Tibial artery (tissue), 4 donors: ENCODE results near the gene HS6ST2.
"Not testable (repeated sequence)": the region's sequence is repeated elsewhere in the genome, so short reads cannot be mapped to it uniquely, and the experiment has no call there.

Source experiments
- DNase-seq, 2 donors: peaks; one replicate each; pipeline ENCODE4 v3.0.0-alpha.2; 2019
- H3K27ac ChIP-seq, 2 donors: fragments of 200-600 bp; sonication (generic) in 1 of 2; 1 replicate in 1 of 2; 2 replicates in 1 of 2; pipeline ENCODE4 v1.5.1; 2018 to 2019; ENCODE audit warnings: mild to moderate bottlenecking in 1 of 2
- H3K27me3 ChIP-seq, 2 donors: fragments of 200-600 bp; sonication (generic) in 1 of 2; one replicate each; pipeline versions ENCODE4 v1.5.1 to v1.6.0; 2016 to 2019
- H3K36me3 ChIP-seq, 3 donors: fragments of 200-600 bp; sonication (generic) in 2 of 3; one replicate each; pipeline ENCODE4 v1.5.1; 2016 to 2019; ENCODE audit warnings: mild to moderate bottlenecking in 2 of 3
- H3K4me1 ChIP-seq, 4 donors: fragments of 200-600 bp; sonication (generic) in 2 of 4; 1 replicate in 3 of 4; 2 replicates in 1 of 4; pipeline ENCODE4 v1.5.1; 2016 to 2019
- H3K4me3 ChIP-seq, 2 donors: fragments of 200-600 bp; sonication (generic) in 1 of 2; 1 replicate in 1 of 2; 2 replicates in 1 of 2; pipeline ENCODE4 v1.5.1; 2018 to 2019; ENCODE audit warnings: mild to moderate bottlenecking in 2 of 2
- H3K9me3 ChIP-seq, 3 donors: fragments of 200-600 bp; sonication (generic) in 1 of 3; one replicate each; pipeline ENCODE4 v1.5.1; 2016 to 2019
- CTCF ChIP-seq, 2 experiments: fragments of 200-600 bp in 1 of 2; fragments of 450-650 bp in 1 of 2; IDR thresholded peaks; one replicate each; pipeline ENCODE4 v1.5.1; 2017 to 2019; ENCODE audit warnings: antibody characterized with exemption in 2 of 2, mild to moderate bottlenecking in 1 of 2, moderate library complexity in 1 of 2
- intact Hi-C: fragments of 100-400 bp; cut with DNase I; formaldehyde crosslinking; loops from one replicate; pipeline ENCODE4 v1.15.0; 2023; ENCODE audit warnings: low total_unique reads

The HS6ST2 gene

GRCh38 chrX:132900633-132901293, 57.7 kb downstream of the HS6ST2 start:
- Histone ChIP-seq H3K27me3 (no peaks in the 10 kb centered on the region), H3K9me3 (no peaks in the 10 kb centered on the region), H3K27ac (no peak overlapping the region), H3K4me1 (no peaks in the 10 kb centered on the region), H3K4me3 (no peak overlapping the region), H3K36me3 (no peaks in the 10 kb centered on the region)
- DNase-seq = no peak
- TF ChIP-seq CTCF (IDR thresholded peaks at IDR 0.05) = no peak
- intact Hi-C loops = no loop called here

- Histone ChIP-seq H3K4me1 (no peaks in the 10 kb centered on the region), H3K27ac (no peak overlapping the region), H3K27me3 (no peaks in the 10 kb centered on the region), H3K9me3 (peaks cover 0 to 3% (median 0%) of the 10 kb centered on the region in 3 donors), H3K4me3 (no peak overlapping the region), H3K36me3 (no peaks in the 10 kb centered on the region)
- intact Hi-C loops = no loop called here
- TF ChIP-seq CTCF (IDR thresholded peaks at IDR 0.05) = no peak
- no peak for DNase-seq
Observed at GRCh38 chrX:132887569-132887968, 70.9 kb downstream of the HS6ST2 start.

- TF ChIP-seq CTCF (IDR thresholded peaks at IDR 0.05) = no peak
- H3K4me1 ChIP-seq = no peaks in the 10 kb centered on the region
- no peak overlapping the region for H3K4me3 ChIP-seq
- H3K36me3 ChIP-seq = no peaks in the 10 kb centered on the region
- H3K27me3 ChIP-seq = no peaks in the 10 kb centered on the region
- H3K9me3 ChIP-seq = peaks cover 0 to 3% (median 0%) of the 10 kb centered on the region in 3 donors
- no peak overlapping the region for H3K27ac ChIP-seq
- no peak for DNase-seq
- intact Hi-C loops = no loop called here
Observed at GRCh38 chrX:132883358-132883915, 75.0 kb downstream of the HS6ST2 start.

GRCh38 chrX:132880753-132881152, 77.7 kb downstream of the HS6ST2 start:
- H3K9me3 ChIP-seq, H3K27ac ChIP-seq, DNase-seq, intact Hi-C loops, H3K4me3 ChIP-seq, H3K27me3 ChIP-seq, H3K4me1 ChIP-seq, H3K36me3 ChIP-seq: not testable (repeated sequence)

GRCh38 chrX:132877954-132878536, 80.4 kb downstream of the HS6ST2 start:
- TF ChIP-seq CTCF (IDR thresholded peaks at IDR 0.05) = no peak
- no peak for DNase-seq
- intact Hi-C loops = no loop called here
- Histone ChIP-seq H3K36me3 (no peaks in the 10 kb centered on the region), H3K9me3 (no peaks in the 10 kb centered on the region), H3K27me3 (no peaks in the 10 kb centered on the region), H3K4me1 (no peaks in the 10 kb centered on the region), H3K4me3 (no peak overlapping the region), H3K27ac (no peak overlapping the region)

- Histone ChIP-seq H3K4me3 (no peak overlapping the region), H3K27me3 (no peaks in the 10 kb centered on the region), H3K9me3 (no peaks in the 10 kb centered on the region), H3K4me1 (no peaks in the 10 kb centered on the region), H3K36me3 (no peaks in the 10 kb centered on the region), H3K27ac (no peak overlapping the region)
- no peak for TF ChIP-seq CTCF (IDR thresholded peaks at IDR 0.05)
- no peak for DNase-seq
- intact Hi-C loops = no loop called here
Observed at GRCh38 chrX:132876523-132877338, 81.7 kb downstream of the HS6ST2 start.
